K562 (cell line): ENCODE data around the gene MARK2. TPM values are rescaled to one million over a fixed set of nuclear protein-coding genes. Genes with fewer than 3 reads are reported as not detected.

Experiments used
- CBX2 ChIP-seq: fragments of 200-600 bp; sonication (generic); IDR thresholded peaks from one replicate; pipeline ENCODE4 v1.6.1; 2012; ENCODE audit warnings: mild to moderate bottlenecking, low read length, inconsistent platforms; ENCODE audit not compliant: insufficient read depth, poor library complexity, severe bottlenecking
- CEBPG ChIP-seq, 3 experiments: fragments of 200-800 bp in 1 of 3; sonication (Bioruptor generic) in 1 of 3; sonication (generic) in 1 of 3; formaldehyde crosslinking in 1 of 3; IDR thresholded peaks in 2 of 3; conservative IDR thresholded peaks in 1 of 3; 2 replicates each; pipeline versions ENCODE4 v1.6.1 to v1.8.0; 2016 to 2022; ENCODE audit warnings: missing compliant biosample characterization in 2 of 3, missing genetic modification characterization in 2 of 3, mild to moderate bottlenecking in 1 of 3, missing genetic modification reagents in 1 of 3
- DMBX1 ChIP-seq: fragments of 250-450 bp; sonication (Bioruptor Pico); IDR thresholded peaks from 2 replicates; pipeline ENCODE4 v1.8.0; 2022; ENCODE audit warnings: inconsistent platforms, mild to moderate bottlenecking, moderate library complexity, borderline replicate concordance
- E2F3 ChIP-seq: fragments of 250-450 bp; sonication (Bioruptor Pico); IDR thresholded peaks from 2 replicates; pipeline ENCODE4 v1.4.0; 2020; ENCODE audit warnings: mild to moderate bottlenecking
- ERF ChIP-seq: fragments of 450-650 bp; formaldehyde crosslinking; IDR thresholded peaks from 2 replicates; pipeline ENCODE4 v1.4.0; 2020; ENCODE audit warnings: mild to moderate bottlenecking, mixed read lengths
- FUS ChIP-seq: fragments of 200-400 bp; formaldehyde crosslinking; optimal IDR thresholded peaks from 2 replicates; pipeline ENCODE3; 2017; ENCODE audit warnings: low read depth, low read length
- KLF1 ChIP-seq: fragments of 450-650 bp; IDR thresholded peaks from 2 replicates; pipeline ENCODE4 v1.6.1; 2016; ENCODE audit warnings: missing genetic modification characterization, missing compliant biosample characterization
- MTA2 ChIP-seq: fragments of 450-650 bp; IDR thresholded peaks from 2 replicates; pipeline ENCODE4 v1.6.1; 2016; ENCODE audit warnings: low read depth
- SNIP1 ChIP-seq: fragments of 450-650 bp; IDR thresholded peaks from 2 replicates; pipeline ENCODE4 v1.7.1; 2017; ENCODE audit warnings: low read depth, mild to moderate bottlenecking
- TAF1 ChIP-seq: IDR thresholded peaks from 2 replicates; pipeline ENCODE4 v1.6.1; 2011; ENCODE audit warnings: mild to moderate bottlenecking, low read length, moderate library complexity; ENCODE audit not compliant: insufficient read depth, control insufficient read depth, severe bottlenecking; ENCODE audit errors: extremely low read depth
- TCFL5 ChIP-seq: fragments of 250-450 bp; sonication (Bioruptor Pico); conservative IDR thresholded peaks from 2 replicates; pipeline ENCODE4 v1.6.1; 2021; ENCODE audit warnings: mild to moderate bottlenecking, moderate library complexity, matching md5 sums
- ZBTB1 ChIP-seq: sonication (generic); formaldehyde crosslinking; IDR thresholded peaks from 2 replicates; pipeline ENCODE4 v1.8.1; 2023; ENCODE audit warnings: missing genetic modification reagents, low read depth, mild to moderate bottlenecking, borderline replicate concordance
- ZNF133 ChIP-seq: fragments of 250-450 bp; sonication (Bioruptor Pico); IDR thresholded peaks from 2 replicates; pipeline ENCODE4 v1.4.0; 2020; ENCODE audit warnings: mild to moderate bottlenecking
- polyA plus RNA-seq, 8 experiments: library from polyadenylated mRNA; depleted of rRNA in 4 of 8; stranded (reverse) in 5 of 8; unstranded in 3 of 8; fragments of >200 nt; fragmentation: Nextera tagmentation in 2 of 8; fragmentation: Illumina TruSeq in 1 of 8; extraction: Ambion mirVana in 2 of 8; extraction: Trizol in 1 of 8; gene quantifications; 2 replicates each; pipeline versions ENCODE4 v1.2.1 to v1.2.3, GENCODE V29; 2011 to 2014; ENCODE audit warnings: inconsistent platforms in 1 of 8, missing spikeins in 1 of 8
- total RNA-seq, 7 experiments: library from RNA; depleted of rRNA in 6 of 7; stranded (reverse); fragments of >200 nt in 6 of 7; fragmentation: Illumina TruSeq in 2 of 7; extraction: Trizol in 2 of 7; gene quantifications; 2 replicates each; pipeline versions ENCODE4 v1.2.1 to v1.2.3, GENCODE V29; 2011 to 2021; ENCODE audit warnings: low replicate concordance in 1 of 7
- TF ChIP-seq, protein P1 (sequence below): fragments of 450-650 bp; IDR thresholded peaks from 2 replicates; pipeline ENCODE4 v1.7.0; 2016; ENCODE audit warnings: borderline replicate concordance
- TF ChIP-seq, protein P2 (sequence below): fragments of 250-450 bp; sonication (Bioruptor Pico); IDR thresholded peaks from 2 replicates; pipeline ENCODE4 v1.5.0; 2020; ENCODE audit warnings: mild to moderate bottlenecking, borderline replicate concordance
- TF ChIP-seq, protein P3 (sequence below): fragments of 450-650 bp; formaldehyde crosslinking; IDR thresholded peaks from 2 replicates; pipeline ENCODE4 v1.4.0; 2022; ENCODE audit warnings: missing genetic modification characterization
- TF ChIP-seq, protein P4 (sequence below): sonication (generic); formaldehyde crosslinking; IDR thresholded peaks from 2 replicates; pipeline ENCODE4 v1.8.0; 2022; ENCODE audit warnings: mild to moderate bottlenecking, missing genetic modification reagents

MARK2 gene
- total and polyA plus RNA-seq, 9 of the 15 experiments (the other 6 are each of a cell fraction or from before 2014, with no cell fraction given) = 0.32 to 43.5 (median 15.1) TPM

DNA sequence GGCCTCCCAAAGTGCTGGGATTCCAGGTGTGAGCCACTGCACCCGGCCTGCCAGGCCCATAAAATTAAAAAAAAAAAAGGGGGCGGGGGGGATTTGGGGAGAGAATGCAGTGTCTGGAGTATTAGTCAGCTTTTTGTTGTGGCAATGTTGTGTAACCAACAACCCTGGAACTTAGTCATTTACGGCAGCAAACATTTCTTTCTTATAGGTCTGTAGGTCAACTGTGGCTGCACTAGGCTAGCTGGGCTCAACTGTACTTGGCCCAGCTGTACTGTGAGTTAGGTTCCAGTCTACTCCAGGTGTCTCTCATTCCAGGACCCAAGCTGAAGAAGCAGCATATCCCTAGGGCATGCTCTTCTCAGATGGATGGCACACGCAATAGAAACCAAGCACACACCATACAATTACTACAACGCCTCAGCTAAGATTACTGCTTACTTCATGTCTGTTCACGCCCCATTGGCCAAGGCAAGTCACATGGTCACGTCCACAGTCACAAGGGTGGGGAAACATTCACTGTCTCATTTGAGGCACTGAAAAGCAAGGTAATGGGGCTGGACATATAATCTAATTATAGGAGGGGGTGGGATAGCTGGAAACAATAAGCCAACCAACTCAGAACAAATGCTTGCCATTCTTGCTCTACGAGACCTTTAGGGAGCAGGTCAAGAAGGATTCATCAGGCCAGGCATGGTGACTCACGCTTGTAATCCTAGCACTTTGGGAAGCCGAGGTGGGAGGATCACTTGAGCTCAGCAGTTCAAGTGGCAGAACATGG lies 36.1 kb upstream of the MARK2 start (continued):
- TF ChIP-seq, protein P1, sequence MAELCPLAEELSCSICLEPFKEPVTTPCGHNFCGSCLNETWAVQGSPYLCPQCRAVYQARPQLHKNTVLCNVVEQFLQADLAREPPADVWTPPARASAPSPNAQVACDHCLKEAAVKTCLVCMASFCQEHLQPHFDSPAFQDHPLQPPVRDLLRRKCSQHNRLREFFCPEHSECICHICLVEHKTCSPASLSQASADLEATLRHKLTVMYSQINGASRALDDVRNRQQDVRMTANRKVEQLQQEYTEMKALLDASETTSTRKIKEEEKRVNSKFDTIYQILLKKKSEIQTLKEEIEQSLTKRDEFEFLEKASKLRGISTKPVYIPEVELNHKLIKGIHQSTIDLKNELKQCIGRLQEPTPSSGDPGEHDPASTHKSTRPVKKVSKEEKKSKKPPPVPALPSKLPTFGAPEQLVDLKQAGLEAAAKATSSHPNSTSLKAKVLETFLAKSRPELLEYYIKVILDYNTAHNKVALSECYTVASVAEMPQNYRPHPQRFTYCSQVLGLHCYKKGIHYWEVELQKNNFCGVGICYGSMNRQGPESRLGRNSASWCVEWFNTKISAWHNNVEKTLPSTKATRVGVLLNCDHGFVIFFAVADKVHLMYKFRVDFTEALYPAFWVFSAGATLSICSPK = no peak
- TF ChIP-seq TAF1 (no peak), SNIP1 (no peak), CBX2 (no peak), CEBPG (CRISPR knock-in tag; IDR thresholded peaks at IDR 0.05) (no peak; the same call in 1 of the 2 replicates), CEBPG (tag; conservative IDR thresholded peaks at IDR 0.05 in 1 of 2, IDR thresholded peaks at IDR 0.05 in 1 of 2) (peak; percentile 27 to 61; a peak in 2 of 4 replicates), DMBX1 (0 out of 2 replicates have a peak, but pooled peaks have one; percentile 30), E2F3 (no peak), ZBTB1 (CRISPR knock-in tag) (no peak), KLF1 (tag) (no peak), ERF (CRISPR knock-in tag) (no peak), TCFL5 (CRISPR knock-in tag) (no peak), FUS (no peak), ZNF133 (CRISPR knock-in tag) (no peak), MTA2 (no peak)
- TF ChIP-seq, protein P2, sequence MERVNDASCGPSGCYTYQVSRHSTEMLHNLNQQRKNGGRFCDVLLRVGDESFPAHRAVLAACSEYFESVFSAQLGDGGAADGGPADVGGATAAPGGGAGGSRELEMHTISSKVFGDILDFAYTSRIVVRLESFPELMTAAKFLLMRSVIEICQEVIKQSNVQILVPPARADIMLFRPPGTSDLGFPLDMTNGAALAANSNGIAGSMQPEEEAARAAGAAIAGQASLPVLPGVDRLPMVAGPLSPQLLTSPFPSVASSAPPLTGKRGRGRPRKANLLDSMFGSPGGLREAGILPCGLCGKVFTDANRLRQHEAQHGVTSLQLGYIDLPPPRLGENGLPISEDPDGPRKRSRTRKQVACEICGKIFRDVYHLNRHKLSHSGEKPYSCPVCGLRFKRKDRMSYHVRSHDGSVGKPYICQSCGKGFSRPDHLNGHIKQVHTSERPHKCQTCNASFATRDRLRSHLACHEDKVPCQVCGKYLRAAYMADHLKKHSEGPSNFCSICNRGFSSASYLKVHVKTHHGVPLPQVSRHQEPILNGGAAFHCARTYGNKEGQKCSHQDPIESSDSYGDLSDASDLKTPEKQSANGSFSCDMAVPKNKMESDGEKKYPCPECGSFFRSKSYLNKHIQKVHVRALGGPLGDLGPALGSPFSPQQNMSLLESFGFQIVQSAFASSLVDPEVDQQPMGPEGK (CRISPR knock-in tag) = no peak
- TF ChIP-seq, protein P3, sequence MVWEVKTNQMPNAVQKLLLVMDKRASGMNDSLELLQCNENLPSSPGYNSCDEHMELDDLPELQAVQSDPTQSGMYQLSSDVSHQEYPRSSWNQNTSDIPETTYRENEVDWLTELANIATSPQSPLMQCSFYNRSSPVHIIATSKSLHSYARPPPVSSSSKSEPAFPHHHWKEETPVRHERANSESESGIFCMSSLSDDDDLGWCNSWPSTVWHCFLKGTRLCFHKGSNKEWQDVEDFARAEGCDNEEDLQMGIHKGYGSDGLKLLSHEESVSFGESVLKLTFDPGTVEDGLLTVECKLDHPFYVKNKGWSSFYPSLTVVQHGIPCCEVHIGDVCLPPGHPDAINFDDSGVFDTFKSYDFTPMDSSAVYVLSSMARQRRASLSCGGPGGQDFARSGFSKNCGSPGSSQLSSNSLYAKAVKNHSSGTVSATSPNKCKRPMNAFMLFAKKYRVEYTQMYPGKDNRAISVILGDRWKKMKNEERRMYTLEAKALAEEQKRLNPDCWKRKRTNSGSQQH (CRISPR knock-in tag) = no peak
- TF ChIP-seq, protein P4, sequence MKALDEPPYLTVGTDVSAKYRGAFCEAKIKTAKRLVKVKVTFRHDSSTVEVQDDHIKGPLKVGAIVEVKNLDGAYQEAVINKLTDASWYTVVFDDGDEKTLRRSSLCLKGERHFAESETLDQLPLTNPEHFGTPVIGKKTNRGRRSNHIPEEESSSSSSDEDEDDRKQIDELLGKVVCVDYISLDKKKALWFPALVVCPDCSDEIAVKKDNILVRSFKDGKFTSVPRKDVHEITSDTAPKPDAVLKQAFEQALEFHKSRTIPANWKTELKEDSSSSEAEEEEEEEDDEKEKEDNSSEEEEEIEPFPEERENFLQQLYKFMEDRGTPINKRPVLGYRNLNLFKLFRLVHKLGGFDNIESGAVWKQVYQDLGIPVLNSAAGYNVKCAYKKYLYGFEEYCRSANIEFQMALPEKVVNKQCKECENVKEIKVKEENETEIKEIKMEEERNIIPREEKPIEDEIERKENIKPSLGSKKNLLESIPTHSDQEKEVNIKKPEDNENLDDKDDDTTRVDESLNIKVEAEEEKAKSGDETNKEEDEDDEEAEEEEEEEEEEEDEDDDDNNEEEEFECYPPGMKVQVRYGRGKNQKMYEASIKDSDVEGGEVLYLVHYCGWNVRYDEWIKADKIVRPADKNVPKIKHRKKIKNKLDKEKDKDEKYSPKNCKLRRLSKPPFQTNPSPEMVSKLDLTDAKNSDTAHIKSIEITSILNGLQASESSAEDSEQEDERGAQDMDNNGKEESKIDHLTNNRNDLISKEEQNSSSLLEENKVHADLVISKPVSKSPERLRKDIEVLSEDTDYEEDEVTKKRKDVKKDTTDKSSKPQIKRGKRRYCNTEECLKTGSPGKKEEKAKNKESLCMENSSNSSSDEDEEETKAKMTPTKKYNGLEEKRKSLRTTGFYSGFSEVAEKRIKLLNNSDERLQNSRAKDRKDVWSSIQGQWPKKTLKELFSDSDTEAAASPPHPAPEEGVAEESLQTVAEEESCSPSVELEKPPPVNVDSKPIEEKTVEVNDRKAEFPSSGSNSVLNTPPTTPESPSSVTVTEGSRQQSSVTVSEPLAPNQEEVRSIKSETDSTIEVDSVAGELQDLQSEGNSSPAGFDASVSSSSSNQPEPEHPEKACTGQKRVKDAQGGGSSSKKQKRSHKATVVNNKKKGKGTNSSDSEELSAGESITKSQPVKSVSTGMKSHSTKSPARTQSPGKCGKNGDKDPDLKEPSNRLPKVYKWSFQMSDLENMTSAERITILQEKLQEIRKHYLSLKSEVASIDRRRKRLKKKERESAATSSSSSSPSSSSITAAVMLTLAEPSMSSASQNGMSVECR (CRISPR knock-in tag) = no peak
